PC-9 (cell line): ENCODE measurements around the gene TAS1R1.

ENCODE experiments used
- CTCF ChIP-seq: fragments of 200-600 bp; sonication (generic); conservative IDR thresholded peaks from 2 replicates; pipeline ENCODE4 v1.6.1; 2017; ENCODE audit warnings: mixed run types, antibody characterized with exemption, mild to moderate bottlenecking, moderate library complexity
- EZH2 ChIP-seq: fragments of 200-600 bp; sonication (generic); IDR thresholded peaks from 2 replicates; pipeline ENCODE4 v1.8.0; 2017; ENCODE audit warnings: antibody characterized with exemption, low read depth

DNA sequence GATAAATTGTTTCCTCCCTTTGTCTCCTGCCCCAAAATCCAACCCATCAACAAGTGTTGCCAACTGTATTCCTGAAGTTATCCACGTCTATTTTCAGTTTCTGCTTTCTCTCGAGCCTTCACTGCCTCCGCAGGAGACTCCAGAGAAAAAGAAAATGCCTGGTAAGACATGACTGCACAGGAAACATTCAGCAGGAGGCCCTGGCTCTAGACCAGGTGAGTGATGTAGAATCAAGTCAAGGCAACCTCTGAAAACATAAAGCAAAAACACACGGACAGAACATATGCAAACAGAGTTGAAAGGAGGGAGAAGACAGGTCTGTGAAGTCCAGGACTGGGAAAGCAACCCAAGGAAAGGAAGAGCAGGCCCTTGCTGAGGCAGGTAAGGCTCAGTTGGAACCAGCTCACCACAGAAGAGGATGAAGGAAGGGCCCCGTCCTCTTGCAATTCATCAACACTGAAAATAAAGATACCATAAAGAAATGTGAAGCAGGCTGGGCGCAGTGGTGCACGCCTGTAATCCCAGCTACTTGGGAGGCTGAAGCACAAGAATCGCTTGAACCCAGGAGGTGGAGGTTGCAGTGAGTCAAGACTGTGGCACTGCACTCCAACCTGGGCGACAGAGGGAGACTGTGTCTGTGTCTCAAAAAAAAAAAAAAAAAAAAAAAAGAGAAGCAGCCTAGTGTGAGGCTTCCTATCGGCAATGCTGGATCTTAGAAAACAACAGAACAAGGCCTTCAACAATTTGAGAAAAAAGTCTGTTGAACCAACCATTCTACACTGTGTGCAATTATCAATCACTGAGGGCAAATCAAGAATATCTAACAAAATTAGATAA, 9.6 kb upstream of the TAS1R1 start:
- TF ChIP-seq EZH2 (no peak), CTCF (no peak)
